ENCODE measurements around the gene PLA1A. TPM values are rescaled to one million over a fixed set of nuclear protein-coding genes. Genes with fewer than 3 reads are reported as not detected.
A peak's percentile ranks its signal among the peaks of the same experiment; 100 is the strongest.

Gene PLA1A
- total RNA-seq, 1 donor from 2014 or later, result 1.7 TPM

- TF ChIP-seq POLR2AphosphoS5 (IDR thresholded peaks at IDR 0.05; ENCODE audit: insufficient read depth in 1 of 2, low read depth in 1 of 2), result no peak
- H3K4me3 ChIP-seq, result no peak overlapping the region
Observed at GRCh38 chr3:119657887-119658702, 60.4 kb downstream of the PLA1A start.

GRCh38 chr3:119658994-119659393 is 61.3 kb downstream of the PLA1A start:
- no peak for DNase-seq (ENCODE audit: extremely low spot score in 2 of 2)
- H3K9me3 ChIP-seq, result no peaks in the 10 kb centered on the region
- no peaks in the 10 kb centered on the region for H3K27me3 ChIP-seq
- H3K4me3 ChIP-seq, result peak overlapping the region in 1 of 2 donors; percentile 0
- peaks cover 11% of the 10 kb centered on the region for H3K4me1 ChIP-seq
- H3K27ac ChIP-seq, result no peak overlapping the region
- intact Hi-C loops (cut with DNase I), result no loop called here
- TF ChIP-seq CTCF (IDR thresholded peaks at IDR 0.05) (no peak), POLR2AphosphoS5 (IDR thresholded peaks at IDR 0.05; ENCODE audit: insufficient read depth in 1 of 2, low read depth in 1 of 2) (no peak), POLR2A (IDR thresholded peaks at IDR 0.05) (no peak)
- H3K36me3 ChIP-seq, result no peaks in the 10 kb centered on the region

More at GRCh38 chr3:119657887-119658702, 60.4 kb downstream of the PLA1A start:
- no peaks in the 10 kb centered on the region for H3K27me3 ChIP-seq
- intact Hi-C loops (cut with DNase I), result no loop called here
- no peaks in the 10 kb centered on the region for H3K36me3 ChIP-seq
- H3K9me3 ChIP-seq, result no peaks in the 10 kb centered on the region
- no peak overlapping the region for H3K27ac ChIP-seq
- no peak for DNase-seq (ENCODE audit: extremely low spot score in 2 of 2)
- peaks cover 11% of the 10 kb centered on the region for H3K4me1 ChIP-seq

- intact Hi-C loops (cut with DNase I), result no loop called here
- H3K9me3 ChIP-seq, result no peaks in the 10 kb centered on the region
- H3K4me3 ChIP-seq, result peak overlapping the region; percentile 0
- no peak for TF ChIP-seq POLR2AphosphoS5 (IDR thresholded peaks at IDR 0.05; ENCODE audit: insufficient read depth in 1 of 2, low read depth in 1 of 2)
- no peak for TF ChIP-seq POLR2A (IDR thresholded peaks at IDR 0.05)
- no peak for TF ChIP-seq CTCF (IDR thresholded peaks at IDR 0.05)
- H3K36me3 ChIP-seq, result no peaks in the 10 kb centered on the region
- DNase-seq (ENCODE audit: extremely low spot score in 2 of 2), result no peak
- H3K27me3 ChIP-seq, result no peaks in the 10 kb centered on the region
- peaks cover 11% of the 10 kb centered on the region for H3K4me1 ChIP-seq
- H3K27ac ChIP-seq, result peak overlapping the region; percentile 17
Observed at GRCh38 chr3:119659606-119660291, 62.1 kb downstream of the PLA1A start.

- Histone ChIP-seq H3K27me3 (no peaks in the 10 kb centered on the region), H3K4me3 (peak within 1 kb of the TSS; percentile 0), H3K36me3 (no peaks in the 10 kb centered on the region), H3K9me3 (no peaks in the 10 kb centered on the region), H3K27ac (peak within 1 kb of the TSS; percentile 17), H3K4me1 (peaks cover 11% of the 10 kb centered on the region)
- intact Hi-C loops (cut with DNase I), result no loop called here
- DNase-seq (ENCODE audit: extremely low spot score in 2 of 2), result no peak
- TF ChIP-seq CTCF (IDR thresholded peaks at IDR 0.05) (no peak), POLR2AphosphoS5 (IDR thresholded peaks at IDR 0.05; ENCODE audit: insufficient read depth in 1 of 2, low read depth in 1 of 2) (no peak), POLR2A (IDR thresholded peaks at IDR 0.05) (no peak)
Observed at GRCh38 chr3:119660474-119661440, 63.1 kb downstream of the PLA1A start, which contains the start of gene POPDC2. Gene POPDC2, minus strand, starts transcription at chr3:119660589. Its CDS starts 166 bp downstream, at chr3:119660423.
